ENCODE measurements around the gene CMTM7. TPM values are rescaled to one million over a fixed set of nuclear protein-coding genes. Genes with fewer than 3 reads are reported as not detected.

CMTM7 gene
- total RNA-seq, 1 donor, result 10.1 TPM

- H3K4me3 ChIP-seq (ENCODE audit: low read depth, low read length), result no peak overlapping the region
- TF ChIP-seq CTCF (IDR thresholded peaks at IDR 0.05; ENCODE audit: insufficient read depth, low read length), result no peak
- DNase-seq (ENCODE audit: low read depth), result no peak
Observed at GRCh38 chr3:32495085-32495484, 103.4 kb downstream of the CMTM7 start.

- no peak for TF ChIP-seq CTCF (IDR thresholded peaks at IDR 0.05; ENCODE audit: insufficient read depth, low read length)
- no peak overlapping the region for H3K4me3 ChIP-seq (ENCODE audit: low read depth, low read length)
- DNase-seq (ENCODE audit: low read depth), result no peak
Observed at GRCh38 chr3:32495609-32496008, 104.0 kb downstream of the CMTM7 start.

- no peak for DNase-seq (ENCODE audit: low read depth)
- TF ChIP-seq CTCF (IDR thresholded peaks at IDR 0.05; ENCODE audit: insufficient read depth, low read length), result no peak
- no peak overlapping the region for H3K4me3 ChIP-seq (ENCODE audit: low read depth, low read length)
Observed at GRCh38 chr3:32498252-32498651, 106.6 kb downstream of the CMTM7 start.

GRCh38 chr3:32498992-32499391, 107.3 kb downstream of the CMTM7 start:
- TF ChIP-seq CTCF (IDR thresholded peaks at IDR 0.05; ENCODE audit: insufficient read depth, low read length), result no peak
- DNase-seq (ENCODE audit: low read depth), result no peak
- no peak overlapping the region for H3K4me3 ChIP-seq (ENCODE audit: low read depth, low read length)

GRCh38 chr3:32499585-32499984, 107.9 kb downstream of the CMTM7 start:
- DNase-seq (ENCODE audit: low read depth), result no peak
- TF ChIP-seq CTCF (IDR thresholded peaks at IDR 0.05; ENCODE audit: insufficient read depth, low read length), result no peak
- no peak overlapping the region for H3K4me3 ChIP-seq (ENCODE audit: low read depth, low read length)

- no peak overlapping the region for H3K4me3 ChIP-seq (ENCODE audit: low read depth, low read length)
- TF ChIP-seq CTCF (IDR thresholded peaks at IDR 0.05; ENCODE audit: insufficient read depth, low read length), result no peak
Observed at GRCh38 chr3:32500231-32500630, 108.6 kb downstream of the CMTM7 start.

More at GRCh38 chr3:32500231-32500630, 108.6 kb downstream of the CMTM7 start:
- DNase-seq (ENCODE audit: low read depth), result no peak
